Measurements from ENCODE around the gene SUPT7L. TPM values are rescaled to one million over a fixed set of nuclear protein-coding genes. Genes with fewer than 3 reads are reported as not detected.
"Not testable (repeated sequence)": the region's sequence is repeated elsewhere in the genome, so short reads cannot be mapped to it uniquely, and the experiment has no call there.

Gene SUPT7L
- total RNA-seq, 1 experiment from 2014 or later, result 25.2 TPM

- no peak for TF ChIP-seq SRF (IDR thresholded peaks at IDR 0.05; ENCODE audit: low read depth)
- TF ChIP-seq REST (IDR thresholded peaks at IDR 0.05; ENCODE audit: low read depth), result no peak
- no peak for TF ChIP-seq ZBTB33 (IDR thresholded peaks at IDR 0.05; ENCODE audit: extremely low read depth, insufficient replicate concordance, low read length)
- no peak for TF ChIP-seq ZNF274 (IDR thresholded peaks at IDR 0.05; ENCODE audit: low read depth, low read length)
- TF ChIP-seq CEBPB (IDR thresholded peaks at IDR 0.05; ENCODE audit: low read depth), result 0 out of 2 replicates have a peak, but pooled peaks have one; percentile 14
- TF ChIP-seq RAD21 (IDR thresholded peaks at IDR 0.05; ENCODE audit: low read depth), result peak; percentile 14; the same call in 1 of the 2 replicates
- TF ChIP-seq EZH2phosphoT487 (IDR thresholded peaks at IDR 0.05; ENCODE audit: borderline replicate concordance), result no peak
- no peak for TF ChIP-seq MAX (IDR thresholded peaks at IDR 0.05)
- TF ChIP-seq, protein P1, sequence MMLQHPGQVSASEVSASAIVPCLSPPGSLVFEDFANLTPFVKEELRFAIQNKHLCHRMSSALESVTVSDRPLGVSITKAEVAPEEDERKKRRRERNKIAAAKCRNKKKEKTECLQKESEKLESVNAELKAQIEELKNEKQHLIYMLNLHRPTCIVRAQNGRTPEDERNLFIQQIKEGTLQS (IDR thresholded peaks at IDR 0.05), result no peak
- peak; percentile 63; the same call in 1 of the 2 replicates for TF ChIP-seq FOSL1 (IDR thresholded peaks at IDR 0.05; ENCODE audit: low read depth)
- peak; percentile 46; the same call in 1 of the 2 replicates for TF ChIP-seq JUND (IDR thresholded peaks at IDR 0.05)
- H3K79me2 ChIP-seq (ENCODE audit: insufficient read depth, low read length), result peaks cover 14% of the 10 kb centered on the region
- TSS peak; percentile 71 for BruUV-seq (replicated peaks)
- intact Hi-C loops (cut with micrococcal nuclease), result loop anchor here (2.0 to 10.0 kb wide), 2 partner anchors 183 to 219 kb away; partner anchors contain the start of genes KRTCAP3 and PPM1G
- ATAC-seq (peak; percentile 53), DNase-seq (ENCODE audit: low read depth, low spot score) (peak; percentile 18)
- H3K36me3 ChIP-seq (ENCODE audit: control insufficient read depth in 1 of 2, insufficient read depth in 2 of 2, low read length in 2 of 2), result peaks cover 14 to 17% of the 10 kb centered on the region in 2 experiments; a peak in 2 of 4 replicates
- no peaks in the 10 kb centered on the region for H3K9me2 ChIP-seq (ENCODE audit: insufficient read depth)
- POLR2A ChIA-PET, result interaction anchor here (0.9 kb wide), 1 partner anchor 45 kb away, joined by 3 read pairs; the partner anchor contains the start of gene ZNF512
- H3K27ac ChIP-seq (ENCODE audit: low read depth, low read length), result peak overlapping the region; percentile 46
- peaks cover 9 to 24% of the 10 kb centered on the region in 2 experiments for H3K4me1 ChIP-seq (ENCODE audit: control insufficient read depth in 1 of 2, insufficient read depth in 2 of 2, low read length in 2 of 2)
- peak overlapping the region; percentile 97 for H3K4me2 ChIP-seq (ENCODE audit: low read length)
- H3K27me3 ChIP-seq (ENCODE audit: insufficient read depth, low read length), result no peaks in the 10 kb centered on the region
- no peaks in the 10 kb centered on the region for H3K9me3 ChIP-seq (ENCODE audit: control insufficient read depth in 1 of 2, insufficient read depth in 1 of 2, low read depth in 1 of 2, low read length in 2 of 2)
- RAD21 ChIA-PET (ENCODE audit: low non-redundant PET in 1 of 2, low total read pairs in 2 of 2, uncharacterized antibody in 2 of 2, unreplicated experiment in 2 of 2), result interaction anchor here in 1 of 2 experiments (0.8 kb wide), 1 partner anchor 199 kb away, joined by 3 read pairs; no protein-coding TSS in a partner anchor
- H3K4me3 ChIP-seq (replicated peaks in 1 of 2; ENCODE audit: low read depth in 1 of 2, low read length in 2 of 2), result peak overlapping the region; percentile 91 to 93
- peak overlapping the region; percentile 88 for H3K9ac ChIP-seq (ENCODE audit: low read length)
- H2AFZ ChIP-seq (ENCODE audit: low read depth, low read length, poor library complexity, severe bottlenecking), result no peak overlapping the region
- no peaks in the 10 kb centered on the region for H4K20me1 ChIP-seq (ENCODE audit: insufficient read depth)
- CTCF ChIA-PET, result interaction anchor here (1.0 kb wide), 1 partner anchor 55 kb away, joined by 4 read pairs; no protein-coding TSS in a partner anchor
Observed at GRCh38 chr2:27627963-27628766, 35.2 kb downstream of the SUPT7L start.

DNA sequence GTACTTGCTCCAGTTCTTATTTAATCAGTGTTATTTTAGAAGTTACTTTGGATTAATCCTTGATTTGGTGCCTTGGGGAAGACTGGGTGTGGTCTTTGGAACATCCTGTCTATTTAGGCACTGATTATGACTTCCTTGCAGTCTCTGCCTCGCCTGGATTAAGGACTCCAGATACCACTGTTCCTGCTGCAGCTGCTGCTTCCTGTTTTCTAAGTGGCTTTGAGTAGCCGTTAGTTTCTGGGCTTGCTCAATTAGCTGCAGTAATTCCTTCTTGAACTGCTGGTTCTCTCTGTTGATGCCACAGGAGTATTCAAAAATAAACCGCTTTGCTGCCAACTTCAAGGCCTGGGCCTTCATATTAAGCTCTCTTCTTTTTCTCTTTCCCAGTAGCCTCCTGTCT is 36.5 kb downstream of the SUPT7L start:
- ATAC-seq; H4K20me1 ChIP-seq (ENCODE audit: insufficient read depth); H3K27me3 ChIP-seq (ENCODE audit: insufficient read depth, low read length); H3K9me2 ChIP-seq (ENCODE audit: insufficient read depth); BruUV-seq (replicated peaks); CTCF ChIA-PET; H3K9ac ChIP-seq (ENCODE audit: low read length); H3K27ac ChIP-seq (ENCODE audit: low read depth, low read length); DNase-seq (ENCODE audit: low read depth, low spot score); H3K4me2 ChIP-seq (ENCODE audit: low read length); H2AFZ ChIP-seq (ENCODE audit: low read depth, low read length, poor library complexity, severe bottlenecking); RAD21 ChIA-PET (ENCODE audit: low non-redundant PET in 1 of 2, low total read pairs in 2 of 2, uncharacterized antibody in 2 of 2, unreplicated experiment in 2 of 2); POLR2A ChIA-PET; H3K9me3 ChIP-seq (ENCODE audit: control insufficient read depth in 1 of 2, insufficient read depth in 1 of 2, low read depth in 1 of 2, low read length in 2 of 2); H3K4me3 ChIP-seq (replicated peaks in 1 of 2; ENCODE audit: low read depth in 1 of 2, low read length in 2 of 2): not testable (repeated sequence)
- H3K4me1 ChIP-seq (ENCODE audit: control insufficient read depth in 1 of 2, insufficient read depth in 2 of 2, low read length in 2 of 2), result peaks cover 9 to 30% of the 10 kb centered on the region in 2 experiments
- peaks cover 14 to 22% of the 10 kb centered on the region in 2 experiments; a peak in 3 of 4 replicates for H3K36me3 ChIP-seq (ENCODE audit: control insufficient read depth in 1 of 2, insufficient read depth in 2 of 2, low read length in 2 of 2)
- H3K79me2 ChIP-seq (ENCODE audit: insufficient read depth, low read length), result peaks cover 14% of the 10 kb centered on the region
- intact Hi-C loops (cut with micrococcal nuclease), result loop anchor here (10.0 kb wide), 1 partner anchor 182 kb away; the partner anchor contains the start of gene KRTCAP3

Data from HCT116 (cell line).